NCI-H2227 (cell line): Measurements from ENCODE around the gene PRR5L.
"Not testable (repeated sequence)": the region's sequence is repeated elsewhere in the genome, so short reads cannot be mapped to it uniquely, and the experiment has no call there.

Source experiments
- DNase-seq: peaks from one replicate; lab custom pipeline; 2025; ENCODE audit not compliant: unreplicated experiment; lab: John Stamatoyannopoulos, UW

The PRR5L gene

DNA sequence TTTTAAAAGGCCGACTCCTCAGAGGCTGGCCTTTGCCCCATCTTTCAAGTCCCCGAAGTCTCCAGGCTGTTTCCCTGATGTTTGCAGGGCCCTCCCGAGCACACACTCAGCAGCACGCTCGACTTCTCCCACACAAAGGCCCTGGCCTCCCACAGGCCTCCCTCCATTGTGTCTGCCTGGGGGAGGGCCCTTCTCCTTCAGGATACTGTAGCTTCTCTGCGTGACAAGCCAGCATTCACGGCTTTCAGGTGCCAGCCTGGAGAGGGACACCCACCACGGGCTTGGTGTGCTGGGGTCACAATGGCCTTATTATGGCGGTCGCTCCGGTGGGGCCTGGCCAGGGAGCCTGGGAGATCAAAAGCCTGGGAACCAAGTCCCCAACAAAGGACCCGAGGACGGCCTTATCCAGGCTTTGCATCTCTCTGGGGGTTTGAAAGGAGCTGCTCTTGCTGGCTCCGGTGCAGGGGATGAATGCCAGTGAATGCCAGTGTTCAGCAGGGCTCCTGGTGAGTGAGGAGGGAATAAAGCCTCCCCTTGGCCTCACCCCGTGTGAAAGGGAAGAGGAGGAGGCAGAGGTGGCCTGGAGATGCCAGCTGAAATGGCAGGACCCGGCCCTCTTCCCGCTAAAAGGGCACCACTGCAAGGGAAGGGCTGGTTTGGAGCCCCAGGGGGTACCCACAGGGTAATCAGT, 159.0 kb downstream of the PRR5L start:
- no peak for DNase-seq

DNA sequence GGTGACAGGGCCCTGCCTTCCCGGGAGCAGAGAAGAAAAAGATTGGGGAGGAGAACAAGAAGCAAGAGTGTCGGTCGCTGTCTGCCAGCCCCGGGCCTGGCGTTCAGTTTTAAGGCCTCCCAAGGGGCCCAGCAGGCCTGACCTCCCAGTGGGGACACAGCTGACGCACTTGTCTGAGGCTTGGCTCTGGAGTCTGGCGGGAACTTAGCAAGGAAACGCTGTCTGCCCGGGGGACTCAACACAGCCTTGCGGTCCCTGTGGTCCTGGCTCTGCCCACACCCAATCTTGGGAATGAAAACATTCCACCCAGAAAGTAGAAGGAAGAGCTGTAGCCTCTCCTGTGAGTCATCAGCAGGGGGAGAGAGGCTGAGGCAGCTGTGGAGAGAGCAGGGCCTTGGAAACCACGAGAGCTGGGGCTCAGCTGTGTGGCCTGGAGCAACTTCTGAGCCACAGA, 159.6 kb downstream of the PRR5L start:
- no peak for DNase-seq

- no peak for DNase-seq
These were observed 160.1 kb downstream of the PRR5L start for GRCh38 chr11:36456156-36456555.

- no peak for DNase-seq
These were observed 162.2 kb downstream of the PRR5L start for GRCh38 chr11:36458129-36458915.

DNA sequence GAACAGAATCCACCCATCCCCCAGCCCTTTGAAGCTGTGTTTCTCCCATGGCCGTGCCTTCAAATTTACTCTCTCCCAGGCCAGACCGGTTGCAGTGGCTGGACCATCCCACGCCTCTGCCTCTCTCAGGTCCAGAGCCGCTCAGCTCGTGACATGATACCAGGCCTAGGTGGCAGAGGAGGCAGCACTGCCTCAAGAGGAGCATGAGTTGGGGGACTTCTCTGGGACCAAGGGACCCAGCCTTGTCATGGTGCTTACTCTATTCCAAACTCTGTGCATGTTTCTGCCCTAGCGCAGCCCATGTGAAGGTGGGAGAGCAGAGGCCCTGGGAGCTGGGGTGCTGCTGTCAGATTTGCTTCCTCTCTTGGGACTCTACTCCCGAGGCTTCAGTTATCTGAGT, 163.0 kb downstream of the PRR5L start:
- DNase-seq = no peak

- no peak for DNase-seq
These were observed 164.1 kb downstream of the PRR5L start for GRCh38 chr11:36460220-36460619.

GRCh38 chr11:36462321-36462720, 166.2 kb downstream of the PRR5L start:
- DNase-seq = no peak

- DNase-seq = no peak
These were observed 167.7 kb downstream of the PRR5L start for GRCh38 chr11:36463781-36464180.

GRCh38 chr11:36464720-36465119, 168.6 kb downstream of the PRR5L start:
- no peak for DNase-seq

GRCh38 chr11:36465449-36466163, 169.5 kb downstream of the PRR5L start:
- DNase-seq = no peak

GRCh38 chr11:36467012-36467411, 170.9 kb downstream of the PRR5L start:
- DNase-seq = no peak

- no peak for DNase-seq
These were observed 171.8 kb downstream of the PRR5L start for GRCh38 chr11:36467916-36468315.

- no peak for DNase-seq
These were observed 173.0 kb downstream of the PRR5L start for GRCh38 chr11:36469063-36469462.

DNA sequence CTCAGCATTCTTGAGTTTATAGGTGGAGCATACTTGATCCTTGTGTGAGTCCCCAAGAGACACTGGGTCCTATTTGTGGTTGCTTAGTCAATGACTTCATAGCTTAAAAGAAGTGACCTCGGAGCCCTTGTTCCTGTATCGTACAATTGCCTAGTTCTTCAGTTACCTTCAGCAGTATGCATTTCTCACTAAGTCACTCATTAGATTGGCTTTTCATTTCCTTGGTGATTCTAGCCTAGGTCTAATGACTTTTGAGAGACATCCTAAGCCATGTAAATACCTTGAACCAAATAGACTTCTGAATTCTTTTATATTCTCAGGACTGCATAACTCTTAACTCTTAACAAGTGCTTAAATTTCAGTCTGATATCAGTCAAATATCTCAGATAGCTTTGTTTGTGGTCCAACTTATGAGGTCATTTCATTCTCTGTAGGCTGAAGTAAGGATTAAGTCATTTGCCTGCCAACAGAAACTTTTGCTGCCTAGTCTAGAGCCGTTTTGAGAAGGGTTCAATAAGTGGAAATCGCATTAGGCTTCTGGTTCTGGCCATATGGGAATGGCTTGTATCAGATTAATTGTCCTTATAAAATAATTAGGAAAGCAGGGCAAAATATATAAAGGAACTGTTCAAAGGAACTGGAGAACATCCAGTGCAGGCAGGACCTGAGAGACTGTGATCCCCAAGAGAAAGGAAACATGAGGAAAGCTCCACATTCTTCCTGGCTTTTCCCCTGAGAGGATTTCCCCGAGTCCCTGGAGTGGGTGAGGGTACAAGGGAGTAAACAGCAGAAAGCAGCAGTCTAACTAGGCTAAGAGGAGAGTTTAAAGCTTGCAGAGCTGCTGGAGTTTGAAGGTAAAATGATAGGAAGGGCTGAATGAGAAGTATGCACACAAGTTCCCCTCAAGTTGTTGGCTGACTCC, 174.1 kb downstream of the PRR5L start:
- no peak for DNase-seq

DNA sequence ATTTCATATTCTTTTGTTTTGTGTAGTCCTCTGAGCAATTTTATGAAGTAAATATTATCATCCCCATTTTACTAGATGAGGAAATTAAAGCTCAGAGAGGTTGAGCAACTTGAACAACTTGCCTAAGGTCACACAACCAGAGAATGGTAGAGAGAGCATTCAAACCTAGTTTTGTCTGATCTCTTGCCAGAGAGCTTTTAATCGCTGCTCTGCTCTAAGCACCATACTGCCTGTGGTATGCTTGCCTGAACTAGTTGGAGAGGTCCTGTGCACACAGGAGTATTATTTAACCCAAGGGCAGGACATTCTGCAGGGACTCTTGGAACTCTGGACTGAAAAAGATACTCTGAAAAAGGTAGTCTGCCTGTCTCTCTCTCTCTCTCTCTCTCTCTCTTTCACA, 175.5 kb downstream of the PRR5L start:
- no peak for DNase-seq

DNA sequence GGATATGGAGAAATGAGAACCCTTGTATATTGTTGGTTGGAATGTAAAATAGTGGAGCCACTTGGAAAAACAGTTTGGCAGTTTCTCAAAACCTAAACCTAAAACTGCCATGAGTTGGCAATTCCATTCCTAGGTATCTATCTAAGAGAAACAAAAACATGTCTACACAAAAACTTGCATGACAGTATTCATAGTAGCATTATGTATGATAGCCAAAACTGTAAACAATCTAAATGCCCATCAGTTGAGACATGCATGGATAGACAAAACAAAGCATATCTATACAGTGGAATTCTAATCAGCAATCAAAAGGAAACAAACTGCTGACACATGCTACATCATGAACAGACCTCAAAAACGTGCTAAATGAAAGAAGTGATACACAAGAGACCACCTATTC, 179.1 kb downstream of the PRR5L start:
- DNase-seq = no peak

DNA sequence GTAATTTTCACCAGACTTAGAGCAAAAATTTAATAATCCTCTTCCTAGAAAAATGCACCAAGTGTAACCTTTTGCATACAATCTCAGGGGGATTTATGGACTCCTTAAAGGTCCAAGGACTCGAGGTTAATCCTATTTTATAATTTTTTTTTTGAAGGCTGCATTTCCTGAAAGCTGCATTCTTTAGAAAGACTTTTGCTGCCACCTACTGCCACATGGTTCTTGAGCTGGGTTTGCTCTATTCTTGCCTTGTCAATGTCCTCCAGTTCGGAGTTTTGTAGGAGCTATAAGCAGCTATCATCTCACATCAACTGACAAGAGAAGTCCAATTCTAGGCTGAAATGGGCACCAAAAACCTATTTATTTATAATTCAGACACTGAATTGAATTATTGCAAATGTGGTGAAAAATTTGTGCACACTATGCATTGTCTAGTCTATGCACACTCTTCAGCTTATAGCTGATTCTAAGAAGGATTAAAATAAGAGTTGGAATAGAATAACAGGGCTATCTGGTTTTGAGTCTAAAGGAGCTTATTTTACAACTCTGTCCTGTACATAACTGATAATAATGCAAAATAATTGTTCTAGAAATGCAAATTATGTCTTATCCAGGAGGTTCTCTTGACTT, 182.7 kb downstream of the PRR5L start:
- peak; percentile 80 for DNase-seq

DNA sequence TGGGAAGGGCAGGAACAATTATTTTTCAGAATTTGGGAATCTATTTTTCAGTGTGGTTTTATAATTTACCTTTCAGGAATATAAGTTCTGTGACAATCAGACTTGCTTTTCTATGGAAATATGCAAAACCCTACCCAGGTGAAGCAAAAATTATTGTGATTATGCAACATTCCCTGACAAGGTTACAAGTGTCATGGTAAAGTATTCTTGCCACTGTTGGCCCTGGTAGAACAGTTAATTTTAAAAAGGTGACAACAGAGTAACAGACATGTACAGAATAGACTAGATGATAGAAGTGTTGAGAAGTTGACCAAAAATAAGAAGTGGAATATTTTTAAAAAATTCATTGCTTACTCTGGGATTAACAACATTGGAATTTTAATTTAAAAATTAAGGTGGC, 184.7 kb downstream of the PRR5L start:
- DNase-seq = no peak

GRCh38 chr11:36483042-36483441, 187.0 kb downstream of the PRR5L start:
- DNase-seq = not testable (repeated sequence)

DNA sequence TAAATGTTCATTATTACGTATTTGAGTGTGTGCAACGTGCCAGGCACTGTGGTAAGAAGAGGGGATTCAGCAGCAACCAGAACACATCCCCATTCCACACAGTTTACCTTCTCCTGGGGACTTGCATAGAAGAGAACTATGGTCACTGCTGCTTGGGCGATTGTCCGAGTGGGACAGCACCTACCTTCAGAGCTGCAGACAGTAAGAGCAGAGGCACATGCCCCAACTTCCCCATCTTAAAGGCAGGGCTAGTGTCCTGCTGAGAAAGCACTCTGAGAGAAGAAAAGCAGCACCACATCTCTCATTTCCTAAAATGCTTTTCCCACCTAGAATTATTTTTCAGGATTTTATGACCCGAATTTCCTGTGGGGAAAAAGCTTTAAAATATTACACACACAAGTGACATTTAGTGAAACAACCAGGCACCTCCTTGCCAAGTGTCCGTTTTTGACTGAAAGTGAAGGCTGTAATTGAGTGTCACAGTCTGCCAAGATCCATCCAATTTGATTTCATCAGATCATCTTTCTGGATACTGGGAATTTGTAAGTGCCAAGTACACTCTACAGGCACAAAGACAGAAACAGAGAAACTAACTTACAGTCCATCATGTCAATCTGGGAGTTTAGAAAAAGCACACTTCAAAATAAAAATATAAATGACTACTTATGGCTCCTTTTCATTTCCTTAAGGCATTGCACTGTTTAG, 189.4 kb downstream of the PRR5L start:
- no peak for DNase-seq
